Epithelial cell of esophagus (primary cell): Measurements from ENCODE around the gene SETD4.

ENCODE experiments used
- DNase-seq: peaks from one replicate; pipeline ENCODE4 v3.0.0; 2010; ENCODE audit warnings: low read depth
- H3K4me3 ChIP-seq: 2 replicates; pipeline ENCODE4 v1.5.1; 2011; ENCODE audit warnings: mild to moderate bottlenecking, low read length, control low read depth
- CTCF ChIP-seq: IDR thresholded peaks from 2 replicates; pipeline ENCODE4 v1.5.1; 2011; ENCODE audit warnings: low read depth, mild to moderate bottlenecking, low read length, control low read depth, inconsistent platforms; ENCODE audit not compliant: insufficient read depth; ENCODE audit errors: missing control alignments

SETD4 gene

DNA sequence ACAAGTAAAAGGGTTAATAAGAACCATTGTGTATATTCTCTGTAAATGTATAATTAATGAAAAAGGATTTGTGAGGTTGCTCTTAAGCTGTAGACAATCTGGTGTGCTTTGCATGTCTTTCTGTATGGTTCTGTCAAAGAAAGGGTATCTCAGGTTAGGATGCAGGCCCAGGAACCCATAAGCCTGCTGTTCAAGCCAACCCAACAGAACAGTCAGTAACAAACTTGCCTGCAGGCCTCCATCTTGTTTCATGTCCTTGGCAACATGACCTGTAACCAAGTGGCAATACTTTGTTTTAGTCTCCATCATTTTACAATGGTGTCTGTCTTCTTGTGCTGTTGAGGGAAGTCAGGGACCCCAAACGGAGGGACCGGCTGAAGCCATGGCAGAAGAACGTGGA lies 38.7 kb upstream of the SETD4 start:
- no peak overlapping the region for H3K4me3 ChIP-seq
- no peak for TF ChIP-seq CTCF

GRCh38 chr21:36098182-36098532 lies 37.8 kb upstream of the SETD4 start:
- no peak for TF ChIP-seq CTCF
- DNase-seq = no peak
- no peak overlapping the region for H3K4me3 ChIP-seq

More for the DNA sequence above, 38.7 kb upstream of the SETD4 start:
- DNase-seq = no peak

GRCh38 chr21:36097427-36098181 lies 37.3 kb upstream of the SETD4 start:
- no peak for TF ChIP-seq CTCF
- DNase-seq = peak; percentile 56
- H3K4me3 ChIP-seq = no peak overlapping the region

DNA sequence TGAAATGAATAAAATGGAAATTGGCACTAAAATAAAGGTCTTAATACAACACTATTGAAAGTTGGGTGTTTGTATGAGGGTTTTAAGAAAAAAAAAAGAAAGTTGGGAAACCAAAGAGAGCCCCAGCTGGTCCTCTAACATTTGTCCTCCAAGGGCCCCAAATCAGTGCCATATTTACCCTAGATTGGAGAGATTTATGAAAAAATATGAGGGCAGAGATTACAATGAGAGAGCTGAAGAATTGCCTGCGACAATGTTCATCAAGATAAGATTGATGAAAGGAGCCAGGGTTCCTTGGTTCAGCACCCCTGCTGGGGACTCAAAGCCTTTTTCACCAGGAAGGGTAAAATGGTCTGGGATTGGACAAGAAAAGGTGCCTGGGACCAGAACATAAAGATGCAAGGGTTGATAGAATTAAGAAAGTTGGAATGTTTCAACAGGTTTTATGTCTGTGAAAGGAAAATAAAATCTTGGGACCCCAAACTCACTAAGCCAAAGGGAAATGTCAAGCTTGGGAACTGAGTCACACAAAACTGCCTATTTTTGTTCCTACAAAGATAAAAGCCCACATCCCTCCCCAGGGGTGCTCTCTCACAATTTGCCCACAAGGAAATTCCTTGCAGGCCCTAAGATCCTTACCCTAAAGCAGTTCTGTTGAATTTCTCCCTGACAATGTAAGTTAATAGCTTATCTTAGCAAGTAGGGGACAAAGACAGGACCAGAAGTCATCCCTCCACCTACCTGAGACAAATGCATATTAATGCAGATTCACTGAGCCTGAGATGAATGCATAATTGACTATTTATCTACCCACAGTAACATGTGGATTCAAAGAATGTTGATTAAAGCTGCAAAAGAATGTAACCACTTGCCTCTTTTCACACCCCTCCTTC lies 36.3 kb upstream of the SETD4 start:
- DNase-seq = no peak
- TF ChIP-seq CTCF = no peak

GRCh38 chr21:36093512-36093911 lies 33.2 kb upstream of the SETD4 start:
- no peak for TF ChIP-seq CTCF
- DNase-seq = no peak
- H3K4me3 ChIP-seq = no peak overlapping the region

More for the DNA sequence above, 36.3 kb upstream of the SETD4 start:
- no peak overlapping the region for H3K4me3 ChIP-seq

- no peak for DNase-seq
- H3K4me3 ChIP-seq = no peak overlapping the region
- TF ChIP-seq CTCF = no peak
Observed at GRCh38 chr21:36092681-36093080, 32.4 kb upstream of the SETD4 start.

- no peak for TF ChIP-seq CTCF
- peak; percentile 91 for DNase-seq
- H3K4me3 ChIP-seq = no peak overlapping the region
Observed at GRCh38 chr21:36089946-36090345, 29.6 kb upstream of the SETD4 start.
